Mammary epithelial cell (primary cell): ENCODE results near the gene KCNIP3.

Source experiments
- EZH2 ChIP-seq: IDR thresholded peaks from 2 replicates; pipeline ENCODE4 v1.6.1; 2012; ENCODE audit warnings: low read length, inconsistent platforms, borderline replicate concordance
- TF ChIP-seq, protein P1 (sequence below), 2 donors: IDR thresholded peaks in 1 of 2; conservative IDR thresholded peaks in 1 of 2; 2 replicates each; pipeline ENCODE4 v1.5.1; 2011 to 2012; ENCODE audit warnings: inconsistent platforms in 2 of 2, low read length in 2 of 2, mild to moderate bottlenecking in 2 of 2, control low read depth in 1 of 2, low read depth in 1 of 2; ENCODE audit not compliant: insufficient read depth in 1 of 2; ENCODE audit errors: extremely low read depth in 1 of 2

DNA sequence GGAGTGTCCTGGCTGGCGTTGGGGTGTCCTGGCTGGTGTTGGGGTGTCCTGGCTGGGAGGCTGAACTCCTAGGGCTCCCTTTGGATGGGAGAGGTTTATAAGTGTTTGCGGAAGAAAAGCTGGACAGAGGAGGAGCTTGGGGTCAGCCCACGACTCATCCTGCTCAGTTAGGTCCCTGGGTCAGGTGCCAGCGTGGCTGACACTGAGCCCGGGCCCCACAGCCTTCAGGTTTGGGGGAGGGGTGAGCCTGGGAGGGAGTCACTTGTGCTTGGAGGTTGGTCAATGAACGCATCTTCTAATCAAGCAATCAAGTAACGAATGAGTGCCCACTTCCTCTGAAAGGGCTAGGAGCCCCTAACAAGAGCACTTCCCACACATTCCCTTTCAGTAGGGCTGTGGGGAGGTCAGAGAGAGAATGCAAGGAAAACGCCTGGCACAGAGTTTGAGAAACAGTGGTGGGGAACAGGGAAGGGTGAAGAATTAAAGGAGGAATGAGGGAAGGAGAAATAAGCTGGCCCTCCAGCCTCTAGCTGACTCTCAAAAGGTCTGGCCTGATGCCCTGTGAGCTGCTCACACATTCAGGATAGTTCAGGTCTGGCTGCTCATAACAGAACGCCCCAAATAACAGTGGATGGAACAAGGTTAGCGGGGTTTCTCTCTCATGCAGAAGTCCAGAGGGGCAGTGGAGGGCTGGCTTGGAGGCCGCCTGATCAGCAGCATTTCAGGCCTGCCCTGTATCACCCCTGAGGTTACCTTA lies 670 bp downstream of the KCNIP3 start:
- TF ChIP-seq, protein P1, sequence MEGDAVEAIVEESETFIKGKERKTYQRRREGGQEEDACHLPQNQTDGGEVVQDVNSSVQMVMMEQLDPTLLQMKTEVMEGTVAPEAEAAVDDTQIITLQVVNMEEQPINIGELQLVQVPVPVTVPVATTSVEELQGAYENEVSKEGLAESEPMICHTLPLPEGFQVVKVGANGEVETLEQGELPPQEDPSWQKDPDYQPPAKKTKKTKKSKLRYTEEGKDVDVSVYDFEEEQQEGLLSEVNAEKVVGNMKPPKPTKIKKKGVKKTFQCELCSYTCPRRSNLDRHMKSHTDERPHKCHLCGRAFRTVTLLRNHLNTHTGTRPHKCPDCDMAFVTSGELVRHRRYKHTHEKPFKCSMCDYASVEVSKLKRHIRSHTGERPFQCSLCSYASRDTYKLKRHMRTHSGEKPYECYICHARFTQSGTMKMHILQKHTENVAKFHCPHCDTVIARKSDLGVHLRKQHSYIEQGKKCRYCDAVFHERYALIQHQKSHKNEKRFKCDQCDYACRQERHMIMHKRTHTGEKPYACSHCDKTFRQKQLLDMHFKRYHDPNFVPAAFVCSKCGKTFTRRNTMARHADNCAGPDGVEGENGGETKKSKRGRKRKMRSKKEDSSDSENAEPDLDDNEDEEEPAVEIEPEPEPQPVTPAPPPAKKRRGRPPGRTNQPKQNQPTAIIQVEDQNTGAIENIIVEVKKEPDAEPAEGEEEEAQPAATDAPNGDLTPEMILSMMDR (conservative IDR thresholded peaks at IDR 0.05 in 1 of 2, IDR thresholded peaks at IDR 0.05 in 1 of 2; ENCODE audit: extremely low read depth in 1 of 2, insufficient read depth in 1 of 2, low read depth in 1 of 2, low read length in 2 of 2): no peak
- no peak for TF ChIP-seq EZH2
